HepG2 (cell line): ENCODE measurements around the gene USP7. TPM values are rescaled to one million over a fixed set of nuclear protein-coding genes. Genes with fewer than 3 reads are reported as not detected.

Experiments used
- SP1 ChIP-seq, 2 experiments: fragments of 450-650 bp in 1 of 2; sonication (generic) in 1 of 2; formaldehyde crosslinking in 1 of 2; IDR thresholded peaks; 2 replicates each; pipeline versions ENCODE4 v1.4.0 to v1.6.1; 2016 to 2020; ENCODE audit warnings: missing genetic modification reagents in 1 of 2
- ZNF451 ChIP-seq: sonication (generic); formaldehyde crosslinking; IDR thresholded peaks from 2 replicates; pipeline ENCODE4 v1.5.0; 2020; ENCODE audit warnings: mild to moderate bottlenecking, missing genetic modification reagents
- polyA plus RNA-seq, 8 experiments: library from polyadenylated mRNA; depleted of rRNA in 3 of 8; stranded (reverse) in 7 of 8; unstranded in 1 of 8; fragments of >200 nt; fragmentation: Illumina TruSeq in 4 of 8; extraction: Trizol in 4 of 8; gene quantifications; 2 replicates each; pipeline versions ENCODE4 v1.2.1 to v1.2.3, GENCODE V29; 2011 to 2016; ENCODE audit warnings: low read depth in 4 of 8, missing spikeins in 1 of 8, mixed read lengths in 1 of 8; ENCODE audit not compliant: insufficient read depth in 1 of 8
- total RNA-seq, 5 experiments: library from RNA; depleted of rRNA; stranded (reverse); fragments of >200 nt; fragmentation: Illumina TruSeq; extraction: Trizol; gene quantifications; 2 replicates each; pipeline ENCODE4 v1.2.3, GENCODE V29; 2016; ENCODE audit warnings: low read depth in 1 of 5
- TF ChIP-seq, protein P1 (sequence below), 2 experiments: sonication (generic) in 1 of 2; formaldehyde crosslinking in 1 of 2; IDR thresholded peaks; 2 replicates each; pipeline versions ENCODE4 v1.6.1 to v1.9.0; 2014 to 2022; ENCODE audit warnings: antibody characterized with exemption in 1 of 2, borderline replicate concordance in 1 of 2, inconsistent platforms in 1 of 2, low read depth in 1 of 2, missing genetic modification reagents in 1 of 2
- TF ChIP-seq, protein P2 (sequence below): sonication (generic); formaldehyde crosslinking; IDR thresholded peaks from 2 replicates; pipeline ENCODE4 v1.4.0; 2020; ENCODE audit warnings: missing genetic modification reagents
- TF ChIP-seq, protein P3 (sequence below), 2 experiments: sonication (generic) in 1 of 2; formaldehyde crosslinking in 1 of 2; IDR thresholded peaks; 2 replicates each; pipeline versions ENCODE4 v1.4.0 to v1.6.1; 2016 to 2020; ENCODE audit warnings: borderline replicate concordance in 1 of 2, low read depth in 1 of 2, mild to moderate bottlenecking in 1 of 2, missing genetic modification reagents in 1 of 2
- TF ChIP-seq, protein P4 (sequence below): IDR thresholded peaks from 2 replicates; pipeline ENCODE4 v1.6.1; 2016
- TF ChIP-seq, protein P5 (sequence below): sonication (generic); formaldehyde crosslinking; IDR thresholded peaks from 2 replicates; pipeline ENCODE4 v1.5.0; 2020; ENCODE audit warnings: mild to moderate bottlenecking, missing genetic modification reagents
- TF ChIP-seq, protein P6 (sequence below): sonication (generic); formaldehyde crosslinking; IDR thresholded peaks from 2 replicates; pipeline ENCODE4 v1.4.0; 2020; ENCODE audit warnings: mild to moderate bottlenecking, low read depth, missing genetic modification reagents

Gene USP7
- total and polyA plus RNA-seq, 2 of the 13 experiments (the other 11 are each of a cell fraction or from before 2014, with no cell fraction given) = 52.5 to 173 TPM

DNA sequence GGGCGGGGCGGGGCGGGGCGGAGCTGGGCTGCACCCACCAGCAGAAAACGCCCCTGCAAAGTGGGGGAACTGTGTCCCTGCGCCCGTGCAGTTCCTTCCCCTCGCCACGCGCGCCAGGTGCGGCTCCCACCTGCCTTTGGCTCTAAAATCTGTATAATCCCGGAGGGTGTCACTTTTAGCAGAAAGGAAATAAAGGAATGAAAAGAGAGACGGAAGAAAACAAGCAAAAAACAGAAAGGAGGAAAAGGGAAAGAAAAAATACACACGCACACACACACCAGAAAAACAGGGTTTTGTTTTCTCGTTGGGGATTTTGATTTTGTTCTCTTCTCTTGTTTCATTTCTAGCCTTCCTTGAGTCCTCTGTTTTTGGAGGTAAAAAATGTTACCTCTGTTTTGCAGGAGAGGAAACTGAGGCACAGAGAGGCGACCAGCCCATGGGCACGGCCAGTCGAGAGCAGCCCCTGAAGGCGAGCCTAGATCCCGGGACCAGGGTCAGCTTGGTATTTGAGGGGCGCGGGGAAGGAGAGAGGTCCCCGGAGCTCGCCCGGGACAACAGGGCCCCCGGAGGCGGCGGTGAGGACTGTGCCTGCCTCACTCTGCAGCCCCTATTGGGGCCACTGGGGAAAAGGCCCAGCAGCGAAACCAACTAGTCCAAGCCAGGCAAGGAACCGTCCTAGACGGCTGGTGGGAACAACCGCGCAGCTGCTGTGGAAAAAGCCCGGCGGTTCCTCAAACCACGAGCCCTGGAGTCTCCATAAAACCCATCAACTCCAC lies 94.3 kb downstream of the USP7 start (continued):
- TF ChIP-seq, protein P1, sequence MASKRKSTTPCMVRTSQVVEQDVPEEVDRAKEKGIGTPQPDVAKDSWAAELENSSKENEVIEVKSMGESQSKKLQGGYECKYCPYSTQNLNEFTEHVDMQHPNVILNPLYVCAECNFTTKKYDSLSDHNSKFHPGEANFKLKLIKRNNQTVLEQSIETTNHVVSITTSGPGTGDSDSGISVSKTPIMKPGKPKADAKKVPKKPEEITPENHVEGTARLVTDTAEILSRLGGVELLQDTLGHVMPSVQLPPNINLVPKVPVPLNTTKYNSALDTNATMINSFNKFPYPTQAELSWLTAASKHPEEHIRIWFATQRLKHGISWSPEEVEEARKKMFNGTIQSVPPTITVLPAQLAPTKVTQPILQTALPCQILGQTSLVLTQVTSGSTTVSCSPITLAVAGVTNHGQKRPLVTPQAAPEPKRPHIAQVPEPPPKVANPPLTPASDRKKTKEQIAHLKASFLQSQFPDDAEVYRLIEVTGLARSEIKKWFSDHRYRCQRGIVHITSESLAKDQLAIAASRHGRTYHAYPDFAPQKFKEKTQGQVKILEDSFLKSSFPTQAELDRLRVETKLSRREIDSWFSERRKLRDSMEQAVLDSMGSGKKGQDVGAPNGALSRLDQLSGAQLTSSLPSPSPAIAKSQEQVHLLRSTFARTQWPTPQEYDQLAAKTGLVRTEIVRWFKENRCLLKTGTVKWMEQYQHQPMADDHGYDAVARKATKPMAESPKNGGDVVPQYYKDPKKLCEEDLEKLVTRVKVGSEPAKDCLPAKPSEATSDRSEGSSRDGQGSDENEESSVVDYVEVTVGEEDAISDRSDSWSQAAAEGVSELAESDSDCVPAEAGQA (IDR thresholded peaks at IDR 0.05; ENCODE audit: low read depth) = 0 out of 2 replicates have a peak, but pooled peaks have one; percentile 41
- TF ChIP-seq, protein P1 (CRISPR knock-in tag; IDR thresholded peaks at IDR 0.05; ENCODE audit: borderline replicate concordance) = no peak
- no peak for TF ChIP-seq SP1 (IDR thresholded peaks at IDR 0.05)
- peak; percentile 90 for TF ChIP-seq SP1 (CRISPR knock-in tag; IDR thresholded peaks at IDR 0.05)
- TF ChIP-seq, protein P2, sequence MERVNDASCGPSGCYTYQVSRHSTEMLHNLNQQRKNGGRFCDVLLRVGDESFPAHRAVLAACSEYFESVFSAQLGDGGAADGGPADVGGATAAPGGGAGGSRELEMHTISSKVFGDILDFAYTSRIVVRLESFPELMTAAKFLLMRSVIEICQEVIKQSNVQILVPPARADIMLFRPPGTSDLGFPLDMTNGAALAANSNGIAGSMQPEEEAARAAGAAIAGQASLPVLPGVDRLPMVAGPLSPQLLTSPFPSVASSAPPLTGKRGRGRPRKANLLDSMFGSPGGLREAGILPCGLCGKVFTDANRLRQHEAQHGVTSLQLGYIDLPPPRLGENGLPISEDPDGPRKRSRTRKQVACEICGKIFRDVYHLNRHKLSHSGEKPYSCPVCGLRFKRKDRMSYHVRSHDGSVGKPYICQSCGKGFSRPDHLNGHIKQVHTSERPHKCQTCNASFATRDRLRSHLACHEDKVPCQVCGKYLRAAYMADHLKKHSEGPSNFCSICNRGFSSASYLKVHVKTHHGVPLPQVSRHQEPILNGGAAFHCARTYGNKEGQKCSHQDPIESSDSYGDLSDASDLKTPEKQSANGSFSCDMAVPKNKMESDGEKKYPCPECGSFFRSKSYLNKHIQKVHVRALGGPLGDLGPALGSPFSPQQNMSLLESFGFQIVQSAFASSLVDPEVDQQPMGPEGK (CRISPR knock-in tag) = peak; percentile 95
- TF ChIP-seq, protein P3, sequence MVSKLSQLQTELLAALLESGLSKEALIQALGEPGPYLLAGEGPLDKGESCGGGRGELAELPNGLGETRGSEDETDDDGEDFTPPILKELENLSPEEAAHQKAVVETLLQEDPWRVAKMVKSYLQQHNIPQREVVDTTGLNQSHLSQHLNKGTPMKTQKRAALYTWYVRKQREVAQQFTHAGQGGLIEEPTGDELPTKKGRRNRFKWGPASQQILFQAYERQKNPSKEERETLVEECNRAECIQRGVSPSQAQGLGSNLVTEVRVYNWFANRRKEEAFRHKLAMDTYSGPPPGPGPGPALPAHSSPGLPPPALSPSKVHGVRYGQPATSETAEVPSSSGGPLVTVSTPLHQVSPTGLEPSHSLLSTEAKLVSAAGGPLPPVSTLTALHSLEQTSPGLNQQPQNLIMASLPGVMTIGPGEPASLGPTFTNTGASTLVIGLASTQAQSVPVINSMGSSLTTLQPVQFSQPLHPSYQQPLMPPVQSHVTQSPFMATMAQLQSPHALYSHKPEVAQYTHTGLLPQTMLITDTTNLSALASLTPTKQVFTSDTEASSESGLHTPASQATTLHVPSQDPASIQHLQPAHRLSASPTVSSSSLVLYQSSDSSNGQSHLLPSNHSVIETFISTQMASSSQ (IDR thresholded peaks at IDR 0.05; ENCODE audit: low read depth) = no peak
- TF ChIP-seq, protein P3 (CRISPR knock-in tag; IDR thresholded peaks at IDR 0.05; ENCODE audit: borderline replicate concordance) = peak; percentile 37; the same call in 1 of the 2 replicates
- TF ChIP-seq ZNF451 (CRISPR knock-in tag) = no peak
- TF ChIP-seq, protein P4, sequence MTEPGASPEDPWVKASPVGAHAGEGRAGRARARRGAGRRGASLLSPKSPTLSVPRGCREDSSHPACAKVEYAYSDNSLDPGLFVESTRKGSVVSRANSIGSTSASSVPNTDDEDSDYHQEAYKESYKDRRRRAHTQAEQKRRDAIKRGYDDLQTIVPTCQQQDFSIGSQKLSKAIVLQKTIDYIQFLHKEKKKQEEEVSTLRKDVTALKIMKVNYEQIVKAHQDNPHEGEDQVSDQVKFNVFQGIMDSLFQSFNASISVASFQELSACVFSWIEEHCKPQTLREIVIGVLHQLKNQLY = no peak
- TF ChIP-seq, protein P5, sequence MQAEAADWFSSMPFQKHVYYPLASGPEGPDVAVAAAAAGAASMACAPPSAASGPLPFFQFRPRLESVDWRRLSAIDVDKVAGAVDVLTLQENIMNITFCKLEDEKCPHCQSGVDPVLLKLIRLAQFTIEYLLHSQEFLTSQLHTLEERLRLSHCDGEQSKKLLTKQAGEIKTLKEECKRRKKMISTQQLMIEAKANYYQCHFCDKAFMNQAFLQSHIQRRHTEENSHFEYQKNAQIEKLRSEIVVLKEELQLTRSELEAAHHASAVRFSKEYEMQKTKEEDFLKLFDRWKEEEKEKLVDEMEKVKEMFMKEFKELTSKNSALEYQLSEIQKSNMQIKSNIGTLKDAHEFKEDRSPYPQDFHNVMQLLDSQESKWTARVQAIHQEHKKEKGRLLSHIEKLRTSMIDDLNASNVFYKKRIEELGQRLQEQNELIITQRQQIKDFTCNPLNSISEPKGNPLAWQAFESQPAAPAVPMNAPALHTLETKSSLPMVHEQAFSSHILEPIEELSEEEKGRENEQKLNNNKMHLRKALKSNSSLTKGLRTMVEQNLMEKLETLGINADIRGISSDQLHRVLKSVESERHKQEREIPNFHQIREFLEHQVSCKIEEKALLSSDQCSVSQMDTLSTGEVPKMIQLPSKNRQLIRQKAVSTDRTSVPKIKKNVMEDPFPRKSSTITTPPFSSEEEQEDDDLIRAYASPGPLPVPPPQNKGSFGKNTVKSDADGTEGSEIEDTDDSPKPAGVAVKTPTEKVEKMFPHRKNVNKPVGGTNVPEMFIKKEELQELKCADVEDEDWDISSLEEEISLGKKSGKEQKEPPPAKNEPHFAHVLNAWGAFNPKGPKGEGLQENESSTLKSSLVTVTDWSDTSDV (CRISPR knock-in tag) = peak; percentile 70; the same call in 1 of the 2 replicates
- TF ChIP-seq, protein P6, sequence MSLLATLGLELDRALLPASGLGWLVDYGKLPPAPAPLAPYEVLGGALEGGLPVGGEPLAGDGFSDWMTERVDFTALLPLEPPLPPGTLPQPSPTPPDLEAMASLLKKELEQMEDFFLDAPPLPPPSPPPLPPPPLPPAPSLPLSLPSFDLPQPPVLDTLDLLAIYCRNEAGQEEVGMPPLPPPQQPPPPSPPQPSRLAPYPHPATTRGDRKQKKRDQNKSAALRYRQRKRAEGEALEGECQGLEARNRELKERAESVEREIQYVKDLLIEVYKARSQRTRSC (CRISPR knock-in tag) = 0 out of 2 replicates have a peak, but pooled peaks have one; percentile 21
